Naive thymus-derived CD8-positive, alpha-beta T cell (primary cell): Measurements from ENCODE around the gene RBMS3. TPM values are rescaled to one million over a fixed set of nuclear protein-coding genes. Genes with fewer than 3 reads are reported as not detected.

Experiments used
- ATAC-seq, 2 donors: fragments of 150-1000 bp; cut with Tn5 transposase in 1 of 2; sonication (Bioruptor Pico), chemical (Tn5 transposase) in 1 of 2; 1 replicate in 1 of 2; 2 replicates in 1 of 2; pipeline ENCODE4 v1.10.0; 2021; ENCODE audit warnings: mild to moderate bottlenecking in 2 of 2, moderate library complexity in 2 of 2
- POLR2A ChIA-PET: fragments of 350-600 bp; sonication (Branson Sonifier 250); formaldehyde crosslinking; loops from one replicate; lab custom pipeline; 2021; ENCODE audit warnings: antibody characterized with exemption; lab: Charles Lee
- DNase-seq, 10 donors: peaks; one replicate each; pipeline versions ENCODE4 v3.0.0 to v3.0.0-alpha.2; 2020 to 2022
- H3K27ac Mint-ChIP-seq, 10 donors: one replicate each; pipeline ENCODE4 v1.8.0; 2020 to 2022; ENCODE audit warnings: mild to moderate bottlenecking in 10 of 10, mixed read lengths in 10 of 10, moderate library complexity in 4 of 10, inconsistent platforms in 1 of 10
- H3K27me3 Mint-ChIP-seq, 5 donors: one replicate each; pipeline ENCODE4 v1.8.0; 2021 to 2022; ENCODE audit warnings: mixed read lengths in 5 of 5
- H3K36me3 Mint-ChIP-seq, 3 donors: one replicate each; pipeline ENCODE4 v1.8.0; 2020 to 2022; ENCODE audit warnings: mixed read lengths in 3 of 3, mild to moderate bottlenecking in 2 of 3, inconsistent platforms in 1 of 3
- H3K4me1 Mint-ChIP-seq, 4 donors: one replicate each; pipeline ENCODE4 v1.8.0; 2021 to 2022; ENCODE audit warnings: mixed read lengths in 4 of 4
- H3K4me3 Mint-ChIP-seq, 10 donors: one replicate each; pipeline ENCODE4 v1.8.0; 2020 to 2022; ENCODE audit warnings: mild to moderate bottlenecking in 10 of 10, mixed read lengths in 10 of 10, moderate library complexity in 6 of 10, inconsistent platforms in 1 of 10
- H3K9me3 Mint-ChIP-seq, 9 donors: one replicate each; pipeline ENCODE4 v1.8.0; 2020 to 2022; ENCODE audit warnings: mixed read lengths in 9 of 9, mild to moderate bottlenecking in 3 of 9, inconsistent platforms in 1 of 9, moderate library complexity in 1 of 9
- polyA plus RNA-seq, 3 donors: library from polyadenylated mRNA; unstranded; fragments of 300-500 nt; fragmentation: Illumina TruSeq; gene quantifications; one replicate each; pipeline ENCODE4 v1.2.3, GENCODE V29; 2021
- total RNA-seq, 8 experiments: library from RNA in 2 of 8; stranded (reverse) in 2 of 8; gene quantifications; one replicate each; pipeline ENCODE4 v1.2.3 and lab custom pipeline; 2021 to 2026

Gene RBMS3
- total and polyA plus RNA-seq, 5 experiments from 2014 or later, result not detected

GRCh38 chr3:29612536-29612935 is 331.7 kb downstream of the RBMS3 start:
- Mint-ChIP-seq H3K4me3 (no peak overlapping the region), H3K27ac (no peak overlapping the region), H3K4me1 (no peaks in the 10 kb centered on the region), H3K9me3 (peaks cover 0 to 5% (median 0%) of the 10 kb centered on the region in 9 donors), H3K36me3 (no peaks in the 10 kb centered on the region), H3K27me3 (peaks cover 0 to 8% (median 1%) of the 10 kb centered on the region in 5 donors)
- ATAC-seq (no peak), DNase-seq (no peak)
- POLR2A ChIA-PET, result no interaction called here

GRCh38 chr3:29614954-29615353 is 334.1 kb downstream of the RBMS3 start:
- Mint-ChIP-seq H3K36me3 (no peaks in the 10 kb centered on the region), H3K27ac (no peak overlapping the region), H3K4me3 (no peak overlapping the region), H3K9me3 (peaks cover 0 to 5% (median 0%) of the 10 kb centered on the region in 9 donors), H3K4me1 (no peaks in the 10 kb centered on the region), H3K27me3 (peaks cover 0 to 11% (median 1%) of the 10 kb centered on the region in 5 donors)
- ATAC-seq, result no peak
- DNase-seq, result no peak
- POLR2A ChIA-PET, result no interaction called here

- no peak for ATAC-seq
- Mint-ChIP-seq H3K4me3 (no peak overlapping the region), H3K27me3 (peaks cover 0 to 9% (median 0%) of the 10 kb centered on the region in 5 donors), H3K9me3 (peaks cover 0 to 5% (median 0%) of the 10 kb centered on the region in 9 donors), H3K36me3 (no peaks in the 10 kb centered on the region), H3K4me1 (no peaks in the 10 kb centered on the region), H3K27ac (no peak overlapping the region)
- DNase-seq, result no peak
- POLR2A ChIA-PET, result no interaction called here
These were observed 337.8 kb downstream of the RBMS3 start for GRCh38 chr3:29618395-29619282.

- Mint-ChIP-seq H3K36me3 (no peaks in the 10 kb centered on the region), H3K9me3 (peaks cover 0 to 4% (median 0%) of the 10 kb centered on the region in 9 donors), H3K4me3 (no peak overlapping the region), H3K27ac (no peak overlapping the region), H3K4me1 (no peaks in the 10 kb centered on the region), H3K27me3 (peaks cover 0 to 9% (median 0%) of the 10 kb centered on the region in 5 donors)
- POLR2A ChIA-PET, result no interaction called here
- ATAC-seq (no peak), DNase-seq (no peak)
These were observed 338.8 kb downstream of the RBMS3 start for GRCh38 chr3:29619676-29620075.

DNA sequence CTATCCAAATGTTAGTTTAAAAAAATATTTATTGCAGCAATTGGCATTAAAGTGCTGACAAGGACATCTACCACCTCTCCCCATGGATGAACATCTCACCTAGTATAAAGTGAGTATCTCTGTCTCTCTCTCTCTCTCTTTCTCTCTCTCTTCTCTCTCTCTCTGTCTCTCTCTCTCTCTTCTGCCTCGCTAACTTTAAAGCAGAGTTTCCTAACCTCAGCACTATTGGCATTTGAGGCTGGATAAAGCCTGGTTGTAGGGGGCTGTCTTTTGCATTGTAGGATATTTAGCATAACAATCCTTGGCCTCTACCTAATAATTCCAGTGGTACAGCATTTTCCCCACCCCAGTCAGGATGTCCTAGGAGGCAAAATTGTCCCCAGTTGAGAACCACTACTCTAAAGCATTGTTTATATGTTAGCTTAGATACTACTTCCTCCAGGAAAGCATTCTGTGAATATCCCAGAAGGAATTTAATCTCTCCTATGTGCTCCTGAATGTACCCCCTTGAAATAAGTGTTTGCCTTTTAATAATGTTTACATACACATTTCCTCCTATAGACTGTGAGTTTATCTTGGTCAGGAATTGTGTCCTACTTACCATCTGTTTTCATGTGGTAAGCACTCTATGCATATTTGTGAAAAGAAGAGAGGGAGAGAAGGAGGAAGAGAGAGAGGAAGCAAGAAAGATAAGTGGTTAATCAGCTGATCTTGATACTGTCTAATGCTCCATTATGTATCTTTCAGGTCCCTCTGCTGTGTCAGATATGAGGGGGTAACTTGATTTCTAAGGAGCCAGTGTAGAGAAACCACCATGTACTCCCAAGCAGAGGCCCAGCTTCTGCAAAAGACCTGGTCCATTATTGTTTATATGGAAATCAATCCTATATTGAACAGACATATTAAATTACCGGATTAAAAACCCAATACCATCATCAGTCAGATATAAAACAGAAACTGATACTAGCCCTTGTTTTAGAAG is 346.6 kb downstream of the RBMS3 start:
- ATAC-seq, result no peak
- DNase-seq, result no peak
- Mint-ChIP-seq H3K4me1 (no peaks in the 10 kb centered on the region), H3K36me3 (no peaks in the 10 kb centered on the region), H3K27ac (no peak overlapping the region), H3K4me3 (no peak overlapping the region), H3K9me3 (no peaks in the 10 kb centered on the region), H3K27me3 (no peaks in the 10 kb centered on the region)
- POLR2A ChIA-PET, result no interaction called here

DNA sequence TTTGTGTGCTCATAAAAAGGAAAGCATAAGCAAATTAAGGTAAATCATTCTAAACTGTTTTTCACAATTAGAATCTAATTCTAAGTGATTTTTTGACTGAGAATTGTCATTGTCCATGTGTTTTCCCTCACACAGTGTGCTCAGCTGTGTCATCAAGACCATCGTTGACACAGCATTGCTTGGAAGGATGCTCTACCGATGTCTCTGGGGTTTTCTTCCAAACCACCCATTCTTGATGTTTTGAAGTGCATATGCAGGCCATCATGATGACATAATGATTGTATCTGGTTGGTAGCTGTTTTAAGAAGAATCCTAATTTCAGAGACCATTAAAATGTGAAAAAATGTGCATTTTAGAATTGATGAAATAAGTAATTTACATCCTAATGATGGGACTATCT is 347.9 kb downstream of the RBMS3 start:
- Mint-ChIP-seq H3K4me1 (no peaks in the 10 kb centered on the region), H3K27ac (no peak overlapping the region), H3K4me3 (no peak overlapping the region), H3K27me3 (no peaks in the 10 kb centered on the region), H3K9me3 (no peaks in the 10 kb centered on the region), H3K36me3 (no peaks in the 10 kb centered on the region)
- POLR2A ChIA-PET, result no interaction called here
- ATAC-seq (no peak), DNase-seq (no peak)

DNA sequence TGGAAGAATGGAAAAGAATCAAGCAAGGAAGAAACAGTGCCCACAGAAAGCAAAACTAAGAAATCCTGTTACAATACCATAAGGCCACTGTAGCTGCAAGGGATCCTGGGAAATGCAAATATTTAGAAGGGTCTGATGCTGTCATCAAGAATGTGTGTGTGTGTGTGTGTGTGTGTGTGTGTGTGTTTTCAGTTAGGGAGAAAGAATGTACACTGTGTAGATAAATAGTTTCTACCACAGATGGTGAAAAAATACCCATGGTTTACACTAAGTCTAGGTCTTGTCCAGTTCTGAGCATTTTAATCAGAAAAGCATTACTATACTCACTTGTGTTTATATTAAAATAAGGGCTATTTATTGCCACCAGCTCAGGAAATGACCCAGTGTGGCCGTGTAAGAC is 355.0 kb downstream of the RBMS3 start:
- Mint-ChIP-seq H3K4me3 (no peak overlapping the region), H3K9me3 (peaks cover 0 to 6% (median 0%) of the 10 kb centered on the region in 9 donors), H3K4me1 (no peaks in the 10 kb centered on the region), H3K27me3 (peaks cover 0 to 21% (median 5%) of the 10 kb centered on the region in 5 donors), H3K27ac (no peak overlapping the region), H3K36me3 (no peaks in the 10 kb centered on the region)
- DNase-seq (no peak), ATAC-seq (no peak)
- POLR2A ChIA-PET, result no interaction called here

GRCh38 chr3:29637068-29637467 is 356.2 kb downstream of the RBMS3 start:
- ATAC-seq (no peak), DNase-seq (no peak)
- H3K9me3 Mint-ChIP-seq, result peaks cover 0 to 6% (median 0%) of the 10 kb centered on the region in 9 donors
- H3K4me1 Mint-ChIP-seq, result no peaks in the 10 kb centered on the region
- H3K4me3 Mint-ChIP-seq, result no peak overlapping the region
- H3K36me3 Mint-ChIP-seq, result no peaks in the 10 kb centered on the region
- H3K27me3 Mint-ChIP-seq, result peaks cover 0 to 21% (median 5%) of the 10 kb centered on the region in 5 donors
- H3K27ac Mint-ChIP-seq, result no peak overlapping the region
- POLR2A ChIA-PET, result no interaction called here

DNA sequence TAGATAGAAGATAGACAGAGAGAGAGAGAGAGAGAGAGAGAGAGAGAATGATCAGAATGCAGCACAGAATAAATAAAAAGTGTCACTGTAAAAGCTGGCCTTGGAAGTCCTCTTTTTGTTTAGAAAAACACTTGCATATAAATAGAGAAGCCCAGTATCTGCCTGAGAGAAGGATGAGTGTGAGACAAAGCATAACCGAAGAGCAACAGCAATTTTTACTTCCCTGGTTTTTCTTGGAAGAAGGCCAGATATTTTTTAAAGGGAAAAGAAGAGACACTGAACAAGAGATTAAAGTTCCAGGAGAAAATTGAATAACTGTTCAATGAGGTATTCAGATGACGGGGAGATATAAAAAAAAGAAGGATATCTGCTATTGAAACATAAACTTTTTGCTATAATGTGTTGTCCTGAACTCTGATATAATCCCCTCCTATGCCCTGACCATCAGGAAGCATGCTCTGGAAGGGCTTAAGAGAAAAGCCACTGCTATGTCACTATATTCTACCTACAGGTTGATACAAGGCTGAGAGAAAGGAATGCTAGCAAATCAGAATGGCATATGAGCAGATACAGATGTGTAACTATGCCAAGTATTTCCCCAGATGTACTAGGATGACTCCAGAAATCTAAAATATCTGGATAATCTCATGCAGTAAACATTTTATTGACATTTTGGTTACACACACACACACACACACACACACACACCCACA is 358.9 kb downstream of the RBMS3 start:
- Mint-ChIP-seq H3K36me3 (no peaks in the 10 kb centered on the region), H3K4me3 (no peak overlapping the region), H3K27ac (no peak overlapping the region)

GRCh38 chr3:29642393-29643033 is 361.6 kb downstream of the RBMS3 start:
- H3K9me3 Mint-ChIP-seq, result no peaks in the 10 kb centered on the region
- ATAC-seq (no peak), DNase-seq (no peak)
- H3K4me3 Mint-ChIP-seq, result no peak overlapping the region
- POLR2A ChIA-PET, result no interaction called here
- no peaks in the 10 kb centered on the region for H3K4me1 Mint-ChIP-seq
- no peak overlapping the region for H3K27ac Mint-ChIP-seq
- H3K27me3 Mint-ChIP-seq, result peaks cover 0 to 3% (median 0%) of the 10 kb centered on the region in 5 donors
- H3K36me3 Mint-ChIP-seq, result no peaks in the 10 kb centered on the region

More for the DNA sequence above, 358.9 kb downstream of the RBMS3 start:
- Mint-ChIP-seq H3K27me3 (peaks cover 0 to 20% (median 5%) of the 10 kb centered on the region in 5 donors), H3K9me3 (peaks cover 0 to 6% (median 0%) of the 10 kb centered on the region in 9 donors), H3K4me1 (no peaks in the 10 kb centered on the region)
- ATAC-seq (no peak), DNase-seq (no peak)
- POLR2A ChIA-PET, result no interaction called here

DNA sequence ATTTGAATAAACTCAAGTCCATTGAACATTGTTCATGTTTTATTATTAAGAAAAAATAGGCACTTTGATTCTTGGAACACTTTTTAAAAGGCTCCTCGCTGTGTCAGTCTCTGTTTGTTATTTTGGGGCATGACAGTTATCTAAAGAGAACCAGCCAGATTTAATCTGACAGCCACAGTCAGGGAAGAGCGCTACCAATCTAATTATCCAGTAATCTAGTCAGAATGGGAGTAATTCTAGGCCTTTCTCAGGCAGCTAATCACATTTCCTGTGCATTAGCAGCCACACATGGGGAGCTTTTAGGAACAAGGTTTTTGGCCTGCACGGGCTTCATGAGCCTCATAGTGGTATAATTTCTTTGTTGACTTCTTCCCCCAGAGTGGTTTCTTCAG is 362.2 kb downstream of the RBMS3 start:
- no peak for ATAC-seq
- POLR2A ChIA-PET, result no interaction called here
- Mint-ChIP-seq H3K9me3 (no peaks in the 10 kb centered on the region), H3K4me3 (no peak overlapping the region), H3K36me3 (no peaks in the 10 kb centered on the region), H3K4me1 (no peaks in the 10 kb centered on the region), H3K27ac (no peak overlapping the region), H3K27me3 (peaks cover 0 to 2% (median 0%) of the 10 kb centered on the region in 5 donors)
- no peak for DNase-seq

DNA sequence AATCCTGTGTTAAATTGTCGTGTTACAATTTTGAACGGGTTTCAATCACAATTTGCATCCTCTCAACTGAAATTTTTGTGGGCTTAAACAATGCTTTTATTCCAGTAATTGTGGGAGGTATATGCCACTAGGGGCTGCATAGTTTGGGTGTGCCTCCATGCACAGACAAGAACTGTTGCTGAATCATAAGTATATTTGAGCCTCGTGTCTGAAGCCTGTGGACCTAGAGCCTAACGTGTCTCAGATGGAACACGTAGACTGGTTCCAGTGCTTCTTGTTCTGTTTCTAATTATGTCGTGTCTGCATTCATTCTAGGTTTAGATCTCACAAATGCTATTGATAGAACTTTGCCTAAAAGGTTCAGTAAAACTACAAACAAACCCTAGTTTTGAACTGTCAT is 363.4 kb downstream of the RBMS3 start:
- H3K4me1 Mint-ChIP-seq, result no peaks in the 10 kb centered on the region
- ATAC-seq (no peak), DNase-seq (no peak)
- H3K27ac Mint-ChIP-seq, result no peak overlapping the region
- H3K9me3 Mint-ChIP-seq, result no peaks in the 10 kb centered on the region
- no peaks in the 10 kb centered on the region for H3K36me3 Mint-ChIP-seq
- H3K27me3 Mint-ChIP-seq, result peaks cover 0 to 2% (median 0%) of the 10 kb centered on the region in 5 donors
- POLR2A ChIA-PET, result no interaction called here
- no peak overlapping the region for H3K4me3 Mint-ChIP-seq
